Heart right ventricle (tissue), 16 donors: ENCODE results near the gene TFB1M. TPM values are rescaled to one million over a fixed set of nuclear protein-coding genes. Genes with fewer than 3 reads are reported as not detected.

Source experiments
- ATAC-seq, 8 donors: fragments of 200-7000 bp; cut with Tn5 transposase; one replicate each; pipeline ENCODE4 v1.9.1; 2020; ENCODE audit warnings: mild to moderate bottlenecking in 8 of 8, moderate library complexity in 8 of 8, moderate number of reproducible peaks in 1 of 8
- DNase-seq, 2 donors: peaks; one replicate each; pipeline ENCODE4 v3.0.0-alpha.2; 2020
- H3K27ac ChIP-seq, 10 donors: fragments of 200-600 bp; sonication (generic) in 2 of 10; one replicate each; pipeline versions ENCODE4 v1.5.0 to v1.8.0; 2020 to 2022; ENCODE audit warnings: mild to moderate bottlenecking in 3 of 10
- H3K27me3 ChIP-seq, 7 donors: fragments of 200-600 bp; one replicate each; pipeline ENCODE4 v1.8.0; 2021 to 2022; ENCODE audit warnings: mild to moderate bottlenecking in 2 of 7
- H3K36me3 ChIP-seq, 9 donors: fragments of 200-600 bp; sonication (generic) in 1 of 9; one replicate each; pipeline versions ENCODE4 v1.5.0 to v1.8.0; 2020 to 2022; ENCODE audit warnings: mild to moderate bottlenecking in 2 of 9
- H3K4me1 ChIP-seq, 9 donors: fragments of 200-600 bp; sonication (generic) in 1 of 9; one replicate each; pipeline versions ENCODE4 v1.5.0 to v1.8.0; 2020 to 2022; ENCODE audit warnings: mild to moderate bottlenecking in 4 of 9
- H3K4me3 ChIP-seq, 10 donors: fragments of 200-600 bp; sonication (generic) in 2 of 10; one replicate each; pipeline versions ENCODE4 v1.5.0 to v1.8.0; 2020 to 2022; ENCODE audit warnings: mild to moderate bottlenecking in 7 of 10, moderate library complexity in 2 of 10
- H3K9me3 ChIP-seq, 11 donors: fragments of 200-600 bp in 10 of 11; sonication (generic) in 2 of 11; one replicate each; pipeline versions ENCODE4 v1.5.0 to v1.8.0; 2013 to 2022; ENCODE audit warnings: mild to moderate bottlenecking in 2 of 11, control low read depth in 1 of 11, moderate library complexity in 1 of 11
- CTCF ChIP-seq, 9 donors: fragments of 200-600 bp; sonication (generic) in 2 of 9; IDR thresholded peaks; one replicate each; pipeline versions ENCODE4 v1.5.0 to v1.8.0; 2021 to 2022; ENCODE audit warnings: antibody characterized with exemption in 9 of 9, mild to moderate bottlenecking in 5 of 9, moderate library complexity in 1 of 9
- WGBS, 2 donors: extraction: QIAGEN DNeasy Blood & Tissue Kit; methylation state at CpG; one replicate each; pipeline ENCODE4 v1.1.7; 2013; ENCODE audit warnings: inconsistent platforms in 1 of 2; 5-methylcytosine and 5-hydroxymethylcytosine counted together
- intact Hi-C, 10 donors: fragments of 100-400 bp; cut with DNase I; formaldehyde crosslinking; loops; one replicate each; pipeline versions ENCODE4 v1.11.1 to v1.14.2; 2022
- polyA plus RNA-seq, 2 donors: library from polyadenylated mRNA; stranded (reverse); fragments of 200-250 nt; gene quantifications; one replicate each; pipeline ENCODE4 v1.2.3, GENCODE V29; 2013
- total RNA-seq, 10 donors: library from RNA; stranded (reverse); fragmentation: NEBNext Ultra II Directional in 3 of 10; extraction: Animal tissue kit (Norgen Biotek cat#: 25700) in 3 of 10; gene quantifications; one replicate each; pipeline versions ENCODE4 v1.2.1 to v1.2.4, GENCODE V29; 2021 to 2023
- donor health status: Arrhythmogenic right ventricular cardiomyopathy.
- donor health status: ischemic (EF 13 %, LVEDD 7.1; RV severe dilation, severe dysfunction).
- donor health status: healthy with polysubstance abuse.
- donor health status: DM: no; HTN: yes; CAD: no.
- donor health status: DM: no; HTN: no; CAD: no.
- donor health status: ischemic (EF 25% LVEDD 6.9; RV normal size, moderate dysfunction).
- donor health status: ischemic (EF 25% LVEDD 5.7; RV mildly dilated, moderate dysfunction).
- donor health status: healthy.
- donor health status: DM: yes; HTN: yes; CAD: no.
- donor health status: Ischemic cardiomyopathy.
- donor health status: ischemic (EF 35%, LVEDD 5.7; RV mildly dilated, moderate dysfunction).
- donor health status: nonischemic (EF 11% LVEDD 7.7; RV severe dilation, severe dysfunction).
- donor health status: DM: yes; HTN: yes; CAD: no.
- donor health status: PGD.
- donor health status: ischemic (EF 29% LVEDD 5.4; RV normal size, mild dysfunction).
- donor health status: nonischemic (EF 23%, LVEDD 6.1; RV moderate dilation, normal function).

The TFB1M gene
- total and polyA plus RNA-seq, 12 donors = 9.7 to 23.1 (median 17.9) TPM

GRCh38 chr6:155287762-155288161 is 26.5 kb downstream of the TFB1M start:
- H3K9me3 ChIP-seq = no peaks in the 10 kb centered on the region
- WGBS, 2 donors = 56 to 75% methylated on average over 2 of the region's 2 CpGs
- intact Hi-C loops = no loop called here
- H3K27ac ChIP-seq = peak overlapping the region in 2 of 10 donors; percentile 13 to 49
- no peak for DNase-seq
- ATAC-seq = peak in 3 of 8 donors; percentile 45 to 57 (median 53)
- H3K36me3 ChIP-seq = peaks cover 0 to 75% (median 4%) of the 10 kb centered on the region in 9 donors
- no peak overlapping the region for H3K4me3 ChIP-seq
- peak in 1 of 9 donors; percentile 6 for TF ChIP-seq CTCF (IDR thresholded peaks at IDR 0.05)
- no peaks in the 10 kb centered on the region for H3K27me3 ChIP-seq
- H3K4me1 ChIP-seq = peaks cover 0 to 7% (median 0%) of the 10 kb centered on the region in 9 donors

GRCh38 chr6:155284775-155285174 is 29.5 kb downstream of the TFB1M start:
- Histone ChIP-seq H3K27me3 (no peaks in the 10 kb centered on the region), H3K4me1 (peaks cover 0 to 8% (median 0%) of the 10 kb centered on the region in 9 donors), H3K9me3 (no peaks in the 10 kb centered on the region), H3K4me3 (no peak overlapping the region), H3K27ac (no peak overlapping the region), H3K36me3 (peaks cover 0 to 64% (median 3%) of the 10 kb centered on the region in 9 donors)
- no peak for TF ChIP-seq CTCF (IDR thresholded peaks at IDR 0.05)
- ATAC-seq = no peak
- 89 to 95% methylated on average over 4 of the region's 4 CpGs for WGBS, 2 donors
- intact Hi-C loops = no loop called here
- DNase-seq = no peak

GRCh38 chr6:155278319-155279049 is 35.8 kb downstream of the TFB1M start:
- H3K9me3 ChIP-seq = no peaks in the 10 kb centered on the region
- ATAC-seq (peak in 5 of 8 donors; percentile 16 to 52 (median 39)), DNase-seq (no peak)
- H3K4me3 ChIP-seq = no peak overlapping the region
- H3K27ac ChIP-seq = peak overlapping the region in 5 of 10 donors; percentile 4 to 48 (median 32)
- intact Hi-C loops = loop anchor here in 1 of 10 donors (1.0 kb wide), 1 partner anchor 36 kb away; the partner anchor contains the start of gene TFB1M
- TF ChIP-seq CTCF (IDR thresholded peaks at IDR 0.05) = no peak
- peaks cover 0 to 36% (median 0%) of the 10 kb centered on the region in 9 donors for H3K36me3 ChIP-seq
- H3K4me1 ChIP-seq = peaks cover 7 to 63% (median 24%) of the 10 kb centered on the region in 9 donors
- WGBS, 2 donors = 79 to 86% methylated on average over 5 of the region's 5 CpGs
- H3K27me3 ChIP-seq = no peaks in the 10 kb centered on the region

- H3K4me3 ChIP-seq = no peak overlapping the region
- peak in 5 of 8 donors; percentile 37 to 68 (median 54) for ATAC-seq
- peaks cover 10 to 80% (median 40%) of the 10 kb centered on the region in 9 donors for H3K4me1 ChIP-seq
- DNase-seq = no peak
- intact Hi-C loops = no loop called here
- peak overlapping the region in 7 of 10 donors; percentile 13 to 68 (median 61) for H3K27ac ChIP-seq
- no peak for TF ChIP-seq CTCF (IDR thresholded peaks at IDR 0.05)
- no peaks in the 10 kb centered on the region for H3K27me3 ChIP-seq
- H3K9me3 ChIP-seq = no peaks in the 10 kb centered on the region
- H3K36me3 ChIP-seq = peaks cover 0 to 26% (median 0%) of the 10 kb centered on the region in 9 donors
These were observed 37.6 kb downstream of the TFB1M start for GRCh38 chr6:155276638-155277037.
